Mesendoderm (in vitro differentiated cells): ENCODE data around the gene LNP1.

Experiments
- DNase-seq: peaks from one replicate; pipeline ENCODE4 v3.0.0; 2013
- H2AK5ac ChIP-seq: 2 replicates; pipeline ENCODE4 v1.6.1; 2013; ENCODE audit warnings: low read length, inconsistent platforms
- H2BK120ac ChIP-seq: 2 replicates; pipeline ENCODE4 v1.6.1; 2013; ENCODE audit warnings: low read depth, mild to moderate bottlenecking, low read length, moderate library complexity, mixed read lengths
- H2BK15ac ChIP-seq: replicated peaks from 2 replicates; pipeline ENCODE4 v1.6.1; 2013; ENCODE audit warnings: low read depth, mild to moderate bottlenecking, moderate library complexity
- H2BK5ac ChIP-seq: 2 replicates; pipeline ENCODE4 v1.6.1; 2013; ENCODE audit warnings: low read length, inconsistent platforms
- H3K18ac ChIP-seq: 2 replicates; pipeline ENCODE4 v1.6.1; 2013; ENCODE audit warnings: mild to moderate bottlenecking, low read length, mixed read lengths
- H3K23ac ChIP-seq: one replicate; pipeline ENCODE4 v1.6.1; 2013; ENCODE audit warnings: low read length
- H3K27ac ChIP-seq: 2 replicates; pipeline ENCODE4 v1.5.1; 2013; ENCODE audit warnings: low read depth, mild to moderate bottlenecking, inconsistent platforms, low read length, moderate library complexity
- H3K27me3 ChIP-seq: 2 replicates; pipeline ENCODE4 v1.6.1; 2013; ENCODE audit warnings: low read length, control low read depth, mild to moderate bottlenecking, inconsistent platforms; ENCODE audit not compliant: insufficient read depth, poor library complexity
- H3K36me3 ChIP-seq: 2 replicates; pipeline ENCODE4 v1.6.1; 2013; ENCODE audit warnings: low read length, inconsistent platforms; ENCODE audit not compliant: control insufficient read depth, insufficient read depth
- H3K4ac ChIP-seq: one replicate; pipeline ENCODE4 v1.6.1; 2013; ENCODE audit warnings: low read depth, mild to moderate bottlenecking, low read length, moderate library complexity
- H3K4me1 ChIP-seq: 2 replicates; pipeline ENCODE4 v1.6.1; 2013; ENCODE audit warnings: low read depth, low read length, inconsistent platforms; ENCODE audit not compliant: control insufficient read depth
- H3K4me2 ChIP-seq: 2 replicates; pipeline ENCODE4 v1.6.1; 2013; ENCODE audit warnings: low read length
- H3K4me3 ChIP-seq: 2 replicates; pipeline ENCODE4 v1.5.1; 2013; ENCODE audit warnings: mild to moderate bottlenecking, low read length
- H3K56ac ChIP-seq: one replicate; pipeline ENCODE4 v1.6.1; 2013; ENCODE audit warnings: low read length
- H3K79me1 ChIP-seq: 2 replicates; pipeline ENCODE4 v1.6.1; 2013; ENCODE audit warnings: low read length, inconsistent platforms
- H3K79me2 ChIP-seq: 2 replicates; pipeline ENCODE4 v1.6.1; 2013; ENCODE audit warnings: mild to moderate bottlenecking, low read length; ENCODE audit not compliant: control insufficient read depth, insufficient read depth
- H3K9ac ChIP-seq: 2 replicates; pipeline ENCODE4 v1.6.1; 2013; ENCODE audit warnings: low read length, inconsistent platforms
- H4K5ac ChIP-seq: one replicate; pipeline ENCODE4 v1.6.1; 2013; ENCODE audit warnings: low read length
- H4K8ac ChIP-seq: one replicate; pipeline ENCODE4 v1.6.1; 2013; ENCODE audit warnings: low read depth, mild to moderate bottlenecking, control low read depth, low read length, moderate library complexity
- WGBS: extraction: QIAGEN DNeasy Blood & Tissue Kit; methylation state at CpG from one replicate; pipeline ENCODE4 v1.1.7; 2013; ENCODE audit warnings: low lambda C conversion rate, missing lambda C conversion rate; ENCODE audit not compliant: insufficient coverage; ENCODE audit errors: extremely low coverage; 5-methylcytosine and 5-hydroxymethylcytosine counted together

Gene LNP1

GRCh38 chr3:100426067-100426682 lies 24.8 kb downstream of the LNP1 start:
- Histone ChIP-seq H3K79me2 (no peaks in the 10 kb centered on the region), H2BK5ac (no peak overlapping the region), H3K4ac (no peak overlapping the region), H2BK120ac (no peak overlapping the region), H3K79me1 (no peaks in the 10 kb centered on the region), H3K4me2 (no peak overlapping the region), H4K8ac (no peak overlapping the region), H4K5ac (no peak overlapping the region), H3K27me3 (no peaks in the 10 kb centered on the region), H3K27ac (no peak overlapping the region), H3K23ac (no peak overlapping the region), H3K18ac (no peak overlapping the region), H2AK5ac (no peak overlapping the region), H3K4me3 (no peak overlapping the region), H2BK15ac (no peak overlapping the region), H3K56ac (no peak overlapping the region), H3K4me1 (peaks cover 2% of the 10 kb centered on the region), H3K36me3 (no peaks in the 10 kb centered on the region), H3K9ac (no peak overlapping the region)
- no peak for DNase-seq
- WGBS = no CpG with 5 or more reads among the region's 8 CpGs

- H3K79me2 ChIP-seq = no peaks in the 10 kb centered on the region
- H3K4ac ChIP-seq = no peak overlapping the region
- no peak overlapping the region for H2BK15ac ChIP-seq
- no peak overlapping the region for H3K4me3 ChIP-seq
- H4K8ac ChIP-seq = no peak overlapping the region
- H3K56ac ChIP-seq = no peak overlapping the region
- H3K9ac ChIP-seq = no peak overlapping the region
- no peak overlapping the region for H3K18ac ChIP-seq
- peaks cover 2% of the 10 kb centered on the region for H3K4me1 ChIP-seq
- H3K36me3 ChIP-seq = no peaks in the 10 kb centered on the region
- H3K27me3 ChIP-seq = no peaks in the 10 kb centered on the region
- no peak overlapping the region for H3K4me2 ChIP-seq
- no peaks in the 10 kb centered on the region for H3K79me1 ChIP-seq
- H2BK5ac ChIP-seq = no peak overlapping the region
- no peak for DNase-seq
- H4K5ac ChIP-seq = no peak overlapping the region
- no peak overlapping the region for H2AK5ac ChIP-seq
- no peak overlapping the region for H3K27ac ChIP-seq
- no peak overlapping the region for H3K23ac ChIP-seq
- no peak overlapping the region for H2BK120ac ChIP-seq
- no CpG with 5 or more reads among the region's 2 CpGs for WGBS
These were observed 26.4 kb downstream of the LNP1 start for GRCh38 chr3:100427699-100428098.

GRCh38 chr3:100429187-100429716 lies 27.9 kb downstream of the LNP1 start:
- Histone ChIP-seq H3K36me3 (no peaks in the 10 kb centered on the region), H3K4ac (no peak overlapping the region), H2BK120ac (no peak overlapping the region), H2BK15ac (no peak overlapping the region), H4K8ac (no peak overlapping the region), H3K27ac (no peak overlapping the region), H3K79me2 (no peaks in the 10 kb centered on the region), H3K23ac (no peak overlapping the region), H3K18ac (no peak overlapping the region), H2BK5ac (no peak overlapping the region), H3K27me3 (no peaks in the 10 kb centered on the region), H3K4me3 (no peak overlapping the region), H4K5ac (no peak overlapping the region), H3K79me1 (no peaks in the 10 kb centered on the region), H3K4me2 (no peak overlapping the region), H3K56ac (no peak overlapping the region), H3K9ac (no peak overlapping the region), H2AK5ac (no peak overlapping the region), H3K4me1 (peaks cover 2% of the 10 kb centered on the region)
- DNase-seq = no peak
- WGBS = no CpG with 5 or more reads among the region's 2 CpGs

GRCh38 chr3:100436951-100437350 lies 35.6 kb downstream of the LNP1 start:
- Histone ChIP-seq H3K9ac (no peak overlapping the region), H4K5ac (no peak overlapping the region), H3K4me3 (no peak overlapping the region), H3K18ac (no peak overlapping the region), H3K4me2 (no peak overlapping the region), H3K27ac (no peak overlapping the region), H3K27me3 (no peaks in the 10 kb centered on the region), H2BK120ac (no peak overlapping the region), H2BK5ac (no peak overlapping the region), H2BK15ac (no peak overlapping the region), H4K8ac (no peak overlapping the region), H3K4ac (no peak overlapping the region), H3K79me1 (no peaks in the 10 kb centered on the region), H3K79me2 (no peaks in the 10 kb centered on the region), H3K36me3 (no peaks in the 10 kb centered on the region), H3K4me1 (no peaks in the 10 kb centered on the region), H3K23ac (no peak overlapping the region), H3K56ac (no peak overlapping the region), H2AK5ac (no peak overlapping the region)
- WGBS = no CpG with 5 or more reads among the region's 2 CpGs
- no peak for DNase-seq

GRCh38 chr3:100437721-100438622 lies 36.6 kb downstream of the LNP1 start:
- H3K23ac ChIP-seq = no peak overlapping the region
- H2AK5ac ChIP-seq = no peak overlapping the region
- H3K27me3 ChIP-seq = no peaks in the 10 kb centered on the region
- H3K79me1 ChIP-seq = no peaks in the 10 kb centered on the region
- H2BK5ac ChIP-seq = no peak overlapping the region
- H3K36me3 ChIP-seq = no peaks in the 10 kb centered on the region
- H3K79me2 ChIP-seq = no peaks in the 10 kb centered on the region
- DNase-seq = no peak
- no peak overlapping the region for H3K9ac ChIP-seq
- no peak overlapping the region for H3K4me3 ChIP-seq
- H3K18ac ChIP-seq = no peak overlapping the region
- no peak overlapping the region for H4K8ac ChIP-seq
- no peaks in the 10 kb centered on the region for H3K4me1 ChIP-seq
- H3K27ac ChIP-seq = no peak overlapping the region
- no peak overlapping the region for H3K4ac ChIP-seq
- H3K56ac ChIP-seq = no peak overlapping the region
- no peak overlapping the region for H4K5ac ChIP-seq
- no peak overlapping the region for H3K4me2 ChIP-seq
- no peak overlapping the region for H2BK120ac ChIP-seq
- no CpG with 5 or more reads among the region's 3 CpGs for WGBS
- no peak overlapping the region for H2BK15ac ChIP-seq
